NCI-H1105 (cell line): ENCODE data around the gene AQP2.

Source experiments
- DNase-seq: peaks from one replicate; lab custom pipeline; 2025; lab: John Stamatoyannopoulos, UW

Gene AQP2, protein sequence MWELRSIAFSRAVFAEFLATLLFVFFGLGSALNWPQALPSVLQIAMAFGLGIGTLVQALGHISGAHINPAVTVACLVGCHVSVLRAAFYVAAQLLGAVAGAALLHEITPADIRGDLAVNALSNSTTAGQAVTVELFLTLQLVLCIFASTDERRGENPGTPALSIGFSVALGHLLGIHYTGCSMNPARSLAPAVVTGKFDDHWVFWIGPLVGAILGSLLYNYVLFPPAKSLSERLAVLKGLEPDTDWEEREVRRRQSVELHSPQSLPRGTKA

DNA sequence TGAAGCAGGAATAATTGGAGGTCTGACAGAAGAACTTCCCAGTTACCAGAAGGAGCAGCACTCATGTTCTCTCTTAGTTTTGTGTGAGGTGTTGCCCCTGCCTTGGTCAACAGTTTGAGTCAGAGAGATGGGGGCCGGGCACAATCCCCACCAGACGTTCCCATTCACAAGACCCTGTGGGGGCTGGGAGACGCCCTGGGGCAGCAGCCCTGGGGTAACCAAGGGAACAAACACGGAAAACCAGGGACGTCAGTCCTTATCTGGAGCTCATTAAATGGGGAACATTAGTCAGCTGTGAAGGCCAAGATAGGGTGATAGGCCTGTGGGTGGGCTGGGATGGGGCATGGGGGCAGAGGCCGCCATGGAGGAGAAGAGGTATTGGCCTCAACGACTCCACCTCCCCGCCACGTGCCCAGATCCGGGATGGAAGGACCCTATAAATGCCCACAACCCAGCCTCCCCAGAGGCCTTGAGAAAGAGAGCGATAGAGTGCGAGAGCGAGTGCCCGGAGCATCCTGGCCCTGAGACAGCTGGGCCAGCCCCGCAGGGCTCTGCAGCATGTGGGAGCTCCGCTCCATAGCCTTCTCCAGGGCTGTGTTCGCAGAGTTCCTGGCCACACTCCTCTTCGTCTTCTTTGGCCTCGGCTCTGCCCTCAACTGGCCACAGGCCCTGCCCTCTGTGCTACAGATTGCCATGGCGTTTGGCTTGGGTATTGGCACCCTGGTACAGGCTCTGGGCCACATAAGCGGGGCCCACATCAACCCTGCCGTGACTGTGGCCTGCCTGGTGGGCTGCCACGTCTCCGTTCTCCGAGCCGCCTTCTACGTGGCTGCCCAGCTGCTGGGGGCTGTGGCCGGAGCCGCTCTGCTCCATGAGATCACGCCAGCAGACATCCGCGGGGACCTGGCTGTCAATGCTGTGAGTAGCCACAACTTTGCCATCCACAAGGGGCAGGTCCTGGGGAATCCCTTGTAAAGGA, at the start of gene AQP2:
Gene AQP2 (plus strand): TSS at position 465 of the 979 bp plus-strand sequence. CDS start 94 bp downstream, at position 559.
- DNase-seq: no peak

DNA sequence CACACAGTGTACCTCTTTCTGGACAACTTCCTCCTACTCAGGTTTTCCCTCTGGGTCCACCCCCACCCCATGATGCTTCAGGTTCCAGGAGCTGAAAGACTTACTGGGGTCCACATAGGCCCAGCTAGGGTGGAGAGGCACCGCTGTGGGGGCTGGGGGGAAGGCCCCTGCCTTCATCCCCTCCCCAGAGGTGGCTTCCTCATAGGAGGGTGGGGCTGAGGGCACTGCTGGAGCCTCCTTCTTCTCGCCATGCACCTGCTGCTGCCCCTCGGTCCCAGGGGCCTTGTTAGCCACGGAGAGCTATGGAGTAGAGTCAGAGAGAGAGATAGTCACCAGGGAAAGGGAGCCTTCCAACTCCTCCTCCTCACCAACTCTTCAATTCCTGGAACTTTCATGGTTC, 49.5 kb upstream of the AQP2 start:
- DNase-seq: no peak

DNA sequence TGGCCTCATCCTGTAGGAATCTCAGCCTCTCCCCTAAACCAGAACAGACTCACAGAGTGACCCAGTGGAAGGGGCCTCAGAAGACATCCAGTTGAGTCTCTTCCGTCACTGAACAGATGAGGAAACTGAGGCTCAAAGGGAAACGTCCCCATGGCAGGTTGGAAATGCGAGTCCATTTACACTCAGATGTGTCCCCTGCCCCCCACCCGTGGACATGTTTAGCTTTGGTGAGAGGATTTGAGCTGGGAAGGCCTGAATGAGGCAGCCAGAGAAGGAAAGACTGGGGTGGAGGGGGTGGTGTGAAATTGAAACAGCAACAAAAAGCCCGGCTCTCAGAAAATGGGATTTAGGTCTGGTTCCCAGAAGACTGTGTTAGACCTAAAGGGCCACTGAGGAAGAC, 48.6 kb upstream of the AQP2 start:
- no peak for DNase-seq

DNA sequence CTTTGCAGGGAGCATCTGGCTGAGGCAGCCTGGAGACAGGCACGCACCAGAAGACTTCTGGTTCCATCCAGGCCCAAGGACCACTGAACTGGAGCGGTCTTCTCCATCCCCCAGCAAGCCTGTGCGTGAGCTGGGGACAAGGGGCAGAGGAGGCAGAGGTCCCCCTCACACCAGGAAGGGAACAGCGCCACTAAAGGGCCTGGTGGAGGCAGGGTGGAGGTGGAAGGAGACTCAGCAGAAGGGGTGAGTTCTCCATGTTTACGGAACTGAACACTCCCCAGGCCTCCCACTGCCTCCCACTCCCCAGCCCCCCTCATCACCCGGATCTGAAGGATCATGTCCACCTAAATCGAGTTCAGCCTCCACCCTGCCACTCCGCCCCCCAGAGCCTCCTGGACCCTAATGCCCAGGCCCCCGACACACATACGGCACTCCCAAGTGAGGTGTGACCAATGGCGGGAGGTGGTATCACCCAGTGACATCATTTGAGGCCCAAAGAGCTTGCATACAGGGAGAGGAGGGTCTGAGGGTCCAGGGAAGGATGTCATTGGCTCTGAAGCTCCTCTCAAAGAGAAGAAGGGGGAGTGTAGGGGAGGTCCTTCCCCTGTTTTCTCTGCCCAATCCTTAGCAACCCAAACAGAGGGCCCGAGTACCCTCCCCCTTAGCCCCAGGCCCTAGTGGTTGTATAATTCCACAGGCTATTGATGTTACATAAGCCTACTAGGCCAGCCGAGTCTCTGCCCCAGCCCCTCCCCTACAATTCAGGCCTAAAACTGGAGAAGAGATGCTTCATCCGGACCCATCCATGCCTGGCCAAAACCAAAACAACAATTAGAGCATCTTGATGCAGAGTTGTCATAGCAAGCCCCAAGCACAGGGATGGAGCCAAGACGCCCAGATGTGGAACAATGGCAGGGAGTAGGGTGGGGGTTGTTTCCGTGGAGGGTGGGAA, 47.9 kb upstream of the AQP2 start:
- DNase-seq: no peak

DNA sequence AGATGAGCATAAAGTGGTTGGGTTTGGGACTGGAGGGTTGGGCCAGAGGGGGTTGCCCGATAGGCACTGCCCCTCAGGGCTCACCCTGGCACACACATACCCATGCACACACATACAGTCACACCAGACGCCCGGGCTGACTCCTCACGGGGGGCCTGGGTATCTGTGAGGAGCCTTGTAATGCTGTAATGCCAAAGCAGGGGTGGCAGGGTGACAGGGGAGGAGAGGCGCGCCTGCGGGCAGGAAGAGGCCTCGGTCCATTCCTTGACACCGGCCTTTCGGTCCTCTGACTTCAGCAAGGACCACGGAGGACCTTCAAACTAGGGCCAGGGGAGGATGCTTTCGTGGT, 47.2 kb upstream of the AQP2 start:
- no peak for DNase-seq

DNA sequence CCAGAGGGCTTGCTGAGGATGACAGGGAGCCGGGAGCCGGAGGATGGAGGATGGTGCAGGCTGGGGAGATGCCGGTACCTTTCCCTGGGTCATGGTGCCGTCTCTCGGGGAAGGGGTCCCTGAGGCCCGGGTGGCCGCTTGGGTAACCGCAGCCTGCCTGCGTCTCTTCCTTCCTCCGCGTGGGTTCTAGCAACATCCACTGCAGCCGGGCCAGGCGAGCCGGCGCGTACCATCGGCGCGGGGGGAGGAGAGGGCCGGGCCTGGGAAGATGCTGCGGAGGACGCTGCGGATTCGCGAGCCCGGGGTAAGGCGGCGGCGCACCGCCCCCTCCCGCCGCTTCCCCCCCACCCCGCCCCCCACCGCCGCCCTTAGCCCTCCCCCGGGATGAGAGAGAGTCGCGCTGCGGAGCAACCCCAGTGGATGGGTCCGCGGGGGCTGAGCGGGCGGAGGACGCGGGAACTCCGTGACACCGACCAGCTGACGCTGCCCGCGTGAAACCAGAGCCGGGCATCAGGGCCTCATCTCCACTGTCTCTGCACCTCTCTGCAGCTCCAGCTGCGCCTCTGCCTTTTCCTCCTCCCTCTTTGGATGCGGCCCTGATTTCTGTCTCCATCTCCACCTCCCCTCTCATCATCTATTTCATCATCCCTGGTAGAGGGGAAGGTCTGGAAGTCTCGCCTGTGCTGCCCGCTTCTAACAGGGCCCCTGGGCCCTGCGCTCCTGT, 46.7 kb upstream of the AQP2 start, which contains the start of gene FAIM2:
Gene FAIM2 (minus strand): TSS at position 201 of the 724 bp plus-strand sequence. CDS start 108 bp downstream, at position 93.
- DNase-seq: no peak

DNA sequence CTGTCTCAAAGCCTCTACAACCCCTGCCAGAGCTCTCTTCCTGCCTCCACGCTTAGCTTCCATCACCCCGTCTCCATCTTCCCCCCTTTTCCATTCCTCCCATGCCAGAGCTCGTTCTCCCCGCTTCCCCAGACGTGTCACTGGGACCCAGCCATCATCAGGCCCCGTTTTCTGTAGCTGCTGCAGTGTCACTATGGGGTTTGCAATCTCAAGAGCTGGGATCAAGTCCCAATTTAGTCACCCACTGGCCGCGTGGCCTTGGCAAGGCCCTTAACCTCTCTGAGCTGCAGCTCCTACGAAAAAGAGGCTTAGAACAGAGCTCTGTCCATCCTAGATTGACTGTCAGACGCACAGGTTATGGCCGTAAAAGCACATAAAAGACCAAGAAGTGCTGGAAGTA, 45.9 kb upstream of the AQP2 start:
- DNase-seq: no peak

DNA sequence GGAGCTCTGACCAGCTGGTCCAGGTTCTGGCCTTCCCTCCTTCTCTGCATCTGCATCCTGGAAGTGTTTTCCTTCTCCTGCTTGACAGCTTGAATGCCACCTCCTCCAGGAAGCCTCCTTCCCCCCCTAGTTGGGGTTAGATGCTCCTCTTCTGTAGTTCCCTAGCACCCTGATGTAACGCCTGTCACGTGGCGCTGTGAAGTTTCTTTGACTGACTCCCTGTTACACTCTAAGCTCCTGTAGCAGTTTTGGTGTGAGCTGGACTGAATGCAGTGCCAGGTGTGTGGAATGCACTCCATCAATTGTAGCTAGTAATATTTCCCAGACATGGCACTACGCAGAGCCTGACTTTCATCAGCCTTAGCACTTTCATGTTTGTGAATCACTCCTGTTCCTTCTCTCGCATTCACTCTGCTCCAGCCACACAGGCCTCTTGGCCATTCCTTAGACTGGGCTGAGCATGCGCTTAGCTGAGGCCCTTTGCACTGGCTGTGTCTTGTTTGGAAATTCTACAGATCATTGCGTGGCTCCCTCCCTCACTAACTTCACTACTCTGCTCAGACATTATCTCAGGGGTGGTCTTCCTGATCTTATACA, 44.7 kb upstream of the AQP2 start:
- DNase-seq: no peak

DNA sequence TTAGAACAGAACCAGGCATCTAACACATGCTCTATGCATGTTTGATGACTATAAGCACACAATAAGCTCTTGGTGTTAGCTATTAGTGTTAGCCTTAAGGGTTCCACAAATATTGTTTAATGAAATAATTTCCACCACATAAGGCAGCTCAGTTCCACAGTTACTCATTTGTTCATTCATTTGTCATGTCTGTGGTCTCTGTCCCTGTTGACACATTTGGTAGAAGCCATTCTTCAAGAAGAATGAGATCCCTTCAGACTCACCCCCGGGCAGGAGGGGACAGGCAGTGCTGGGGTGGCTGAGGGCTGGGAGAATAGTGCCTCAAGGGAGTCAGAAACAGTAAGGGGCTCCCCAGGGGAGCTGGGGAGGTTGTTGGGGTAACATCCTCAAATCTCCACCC, 43.2 kb upstream of the AQP2 start:
- no peak for DNase-seq

DNA sequence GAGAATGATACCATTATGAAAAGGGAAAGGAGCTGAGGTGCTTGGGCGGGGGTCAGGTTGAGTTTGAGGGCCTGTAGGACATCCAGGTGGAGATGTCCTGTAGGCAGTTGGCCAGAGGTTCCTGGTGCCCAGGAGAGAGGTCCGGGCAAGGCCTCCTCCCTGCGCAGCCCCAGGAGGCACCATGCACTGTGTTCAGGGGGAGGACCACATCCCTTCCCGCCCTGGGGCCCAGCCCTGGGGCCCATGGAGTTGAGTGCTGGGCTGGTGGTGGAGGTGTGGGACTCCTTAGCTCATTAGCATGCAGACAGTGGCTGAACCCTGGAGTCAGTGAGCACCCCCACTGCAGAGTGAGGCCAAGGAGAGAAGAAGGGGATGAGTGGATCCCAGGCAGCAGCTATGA, 41.2 kb upstream of the AQP2 start:
- no peak for DNase-seq

DNA sequence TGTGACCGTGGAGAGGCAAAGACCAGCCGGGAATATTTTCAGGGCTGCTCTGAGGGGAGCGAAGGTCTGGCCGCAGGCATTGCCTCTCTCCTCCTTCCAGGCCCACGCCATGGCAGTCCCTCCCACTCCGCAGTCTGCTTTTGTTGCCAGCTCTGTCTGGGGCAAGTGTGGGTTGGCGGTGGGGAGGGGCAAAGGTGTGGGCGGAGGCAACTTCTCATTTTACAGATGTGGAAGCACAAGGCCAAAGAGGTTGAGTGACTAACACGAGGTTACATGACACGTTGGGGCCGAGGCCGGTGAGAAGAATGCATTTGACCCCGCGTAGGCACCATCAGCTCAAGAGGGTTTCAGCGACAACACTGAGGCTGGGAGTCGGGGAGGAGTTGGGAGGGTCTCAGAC, 40.7 kb upstream of the AQP2 start:
- DNase-seq: no peak

DNA sequence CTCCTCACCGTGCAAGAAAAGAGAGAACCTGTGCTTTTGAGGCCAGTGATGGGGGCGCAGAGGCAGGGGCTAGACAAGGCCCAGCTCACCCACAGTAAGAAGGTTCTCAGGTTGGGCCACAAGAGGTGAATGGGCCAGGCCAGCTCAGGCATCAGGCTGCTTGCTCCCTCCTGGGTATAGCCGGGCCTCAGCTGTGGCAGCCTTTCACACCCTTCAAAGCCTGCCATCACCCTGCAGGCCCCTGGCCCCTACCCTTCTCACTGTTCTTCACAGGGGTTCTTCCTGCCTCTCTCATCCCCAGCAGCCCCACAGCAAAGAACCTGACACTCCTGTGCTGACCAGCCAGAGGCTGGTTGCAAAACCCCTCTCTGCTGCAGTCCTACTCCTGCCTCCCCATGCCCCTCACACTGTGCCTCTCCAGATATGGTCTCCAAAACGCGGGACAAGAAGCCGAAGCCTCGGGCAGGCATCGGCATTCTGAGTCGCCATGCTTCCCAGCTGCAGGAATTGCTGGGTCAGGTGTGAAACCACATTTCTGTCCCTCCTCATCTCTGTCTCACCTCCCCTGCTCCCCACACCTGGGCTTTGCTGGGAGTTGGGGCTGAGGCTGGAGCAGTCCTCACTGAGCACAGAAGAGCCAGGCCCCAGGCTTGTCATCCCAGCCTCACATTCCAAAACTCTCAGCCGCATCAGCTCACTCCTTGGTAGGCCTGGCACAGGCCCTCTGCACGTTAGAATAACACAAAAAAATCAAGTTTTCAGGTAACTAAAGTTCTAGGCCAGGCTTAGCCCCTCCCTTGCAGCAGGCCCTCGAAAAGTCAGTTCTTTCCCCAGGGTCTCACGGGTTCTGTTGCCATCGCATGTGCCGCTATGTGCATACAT, 40.0 kb upstream of the AQP2 start:
- no peak for DNase-seq

DNA sequence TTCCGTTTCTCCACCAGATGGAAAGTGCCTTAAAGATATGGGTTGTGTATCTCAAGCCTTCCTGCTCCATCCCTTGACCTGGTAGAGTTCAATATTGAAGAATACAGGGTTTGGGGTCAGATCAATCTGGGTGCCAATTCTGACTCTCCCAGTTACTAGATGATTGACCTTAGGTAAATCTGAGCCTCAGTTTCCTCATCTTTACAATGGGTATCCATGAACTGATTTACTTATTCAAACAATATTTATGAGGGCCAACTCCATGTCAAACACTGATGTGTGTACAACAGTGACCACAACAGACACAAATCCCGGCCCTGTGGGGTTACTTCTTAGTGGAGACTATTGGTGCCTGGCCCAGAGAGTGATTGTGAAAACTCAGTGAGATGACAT, 39.3 kb upstream of the AQP2 start:
- DNase-seq: no peak

DNA sequence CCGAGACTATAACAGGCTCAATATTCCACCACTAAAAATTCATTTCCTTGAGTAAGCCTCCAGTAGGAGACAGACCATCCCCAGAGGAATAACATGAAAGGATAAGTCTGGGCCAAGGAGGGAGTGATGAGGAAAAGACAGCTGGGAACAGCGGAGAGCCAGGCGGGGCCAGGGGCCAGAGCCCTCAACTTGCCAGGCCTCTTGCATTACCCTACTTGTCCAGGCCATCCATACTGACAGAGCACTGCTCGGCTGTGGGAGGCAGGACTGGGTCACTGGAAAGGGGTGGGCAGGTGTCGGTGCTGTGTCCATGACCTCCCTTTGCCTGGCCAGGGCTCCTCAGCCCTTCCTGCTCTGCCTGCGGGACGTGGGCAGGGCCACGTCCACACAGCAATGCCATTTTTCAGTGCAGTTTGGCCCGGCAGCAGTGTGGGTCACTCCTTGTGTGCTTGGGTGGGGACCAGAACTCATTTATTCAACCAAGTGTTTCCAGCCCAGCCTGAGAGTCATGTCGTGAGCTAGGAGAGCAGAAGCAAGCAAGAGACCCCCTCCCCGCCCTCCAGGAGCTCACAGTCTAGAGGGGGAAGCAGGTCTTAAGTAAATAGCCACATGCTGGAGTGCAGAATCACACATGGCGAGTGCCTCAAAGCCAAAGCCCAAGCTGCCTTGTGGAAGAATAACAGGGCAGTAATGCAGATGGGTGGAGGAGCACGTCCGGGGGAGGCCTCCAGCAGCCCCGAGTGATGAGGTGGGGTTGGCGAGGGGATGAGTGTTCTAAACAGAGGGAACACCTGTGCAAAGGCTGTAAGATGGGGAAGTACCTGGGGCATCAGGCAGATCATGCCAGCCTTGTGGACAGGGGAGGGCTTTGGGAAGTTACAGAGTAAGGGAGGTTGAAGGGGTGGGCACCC, 37.9 kb upstream of the AQP2 start:
- no peak for DNase-seq

DNA sequence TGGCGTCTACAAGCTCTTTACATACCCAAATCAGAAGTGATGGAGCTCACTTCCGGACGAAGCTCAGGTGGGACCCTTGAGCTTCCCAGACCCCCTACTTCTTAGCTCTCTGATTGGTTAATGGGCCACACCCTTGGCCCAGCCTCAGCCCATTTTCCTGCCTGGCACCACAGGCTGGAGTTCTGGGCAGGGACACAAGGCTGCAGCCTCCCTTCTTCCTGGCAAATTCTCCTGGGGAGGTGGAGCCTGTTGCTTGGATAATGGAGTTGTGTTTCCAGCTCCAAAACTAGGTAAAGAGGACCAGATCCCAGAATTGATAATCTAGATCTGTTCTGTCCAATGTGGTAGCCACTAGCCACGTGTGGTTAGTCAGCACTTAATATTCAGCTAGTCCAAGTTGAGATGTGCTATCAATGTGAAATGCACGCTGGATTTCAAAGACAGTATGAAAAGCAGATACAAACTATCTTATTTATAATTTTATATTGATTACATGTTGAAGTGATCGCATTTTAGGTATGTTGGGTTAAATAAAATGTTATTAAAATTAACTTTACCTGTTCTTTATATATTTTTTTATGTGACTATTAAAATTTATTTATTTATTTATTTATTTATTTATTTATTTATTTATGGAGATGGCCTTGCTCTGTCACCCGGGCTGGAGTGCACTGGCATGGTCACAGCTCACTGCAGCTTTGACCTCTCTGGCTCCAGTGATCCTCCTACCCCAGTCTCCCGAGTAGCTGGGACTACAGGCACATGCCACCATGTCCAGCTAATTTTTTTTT, 34.2 kb upstream of the AQP2 start:
- DNase-seq: no peak

DNA sequence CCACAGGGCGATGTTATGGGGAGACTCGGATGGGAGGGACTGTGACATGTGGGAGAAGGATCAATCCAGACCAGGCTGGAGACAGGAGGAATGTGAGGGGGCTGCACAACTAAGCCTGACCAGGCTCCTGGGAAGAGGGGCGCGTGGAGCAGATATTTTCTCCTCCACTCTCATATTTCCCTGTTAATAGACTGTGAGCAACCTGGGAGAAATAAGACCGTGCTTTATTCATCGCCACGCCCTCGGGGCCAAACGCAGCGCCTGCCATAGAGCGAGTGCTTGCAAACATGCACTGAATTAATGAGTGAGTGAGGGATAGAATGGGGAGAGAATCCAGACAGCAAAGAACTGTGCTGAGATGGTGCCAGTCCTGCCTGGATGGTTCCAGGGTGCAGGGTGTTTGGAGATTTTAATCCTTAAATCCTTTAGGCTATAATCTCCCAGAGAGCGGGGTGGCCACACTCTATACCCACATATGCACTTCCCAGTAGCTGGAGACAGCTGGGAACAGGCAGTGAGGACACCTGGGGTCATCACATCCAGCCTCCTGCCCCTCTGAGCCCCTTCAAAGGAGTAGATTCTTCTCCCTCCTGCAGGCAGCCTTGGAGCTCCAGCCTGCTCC, 33.3 kb upstream of the AQP2 start:
- DNase-seq: no peak

DNA sequence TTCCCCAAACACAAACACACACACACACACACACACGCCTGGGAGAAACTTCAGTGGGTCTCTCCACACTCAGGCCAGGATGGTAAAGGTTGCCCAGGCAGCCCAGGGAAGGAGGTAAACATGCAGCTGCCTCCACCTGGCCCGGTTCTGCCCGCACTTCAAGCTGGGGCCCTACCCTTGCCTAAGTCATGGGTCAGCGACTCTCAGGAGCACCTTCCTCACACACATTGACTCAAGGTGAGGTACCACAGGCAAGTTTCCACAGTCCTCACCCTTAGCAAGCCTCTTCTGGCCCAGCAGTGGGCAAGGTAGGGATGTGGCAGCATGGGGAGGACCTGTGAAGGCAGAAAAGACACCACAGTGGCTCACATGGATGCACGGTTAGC, 32.8 kb upstream of the AQP2 start:
- DNase-seq: no peak
